ENCODE measurements around the gene UFSP1. TPM values are rescaled to one million over a fixed set of nuclear protein-coding genes. Genes with fewer than 3 reads are reported as not detected.

UFSP1 gene
- total RNA-seq, 1 experiment from 2014 or later = 5.6 TPM

DNA sequence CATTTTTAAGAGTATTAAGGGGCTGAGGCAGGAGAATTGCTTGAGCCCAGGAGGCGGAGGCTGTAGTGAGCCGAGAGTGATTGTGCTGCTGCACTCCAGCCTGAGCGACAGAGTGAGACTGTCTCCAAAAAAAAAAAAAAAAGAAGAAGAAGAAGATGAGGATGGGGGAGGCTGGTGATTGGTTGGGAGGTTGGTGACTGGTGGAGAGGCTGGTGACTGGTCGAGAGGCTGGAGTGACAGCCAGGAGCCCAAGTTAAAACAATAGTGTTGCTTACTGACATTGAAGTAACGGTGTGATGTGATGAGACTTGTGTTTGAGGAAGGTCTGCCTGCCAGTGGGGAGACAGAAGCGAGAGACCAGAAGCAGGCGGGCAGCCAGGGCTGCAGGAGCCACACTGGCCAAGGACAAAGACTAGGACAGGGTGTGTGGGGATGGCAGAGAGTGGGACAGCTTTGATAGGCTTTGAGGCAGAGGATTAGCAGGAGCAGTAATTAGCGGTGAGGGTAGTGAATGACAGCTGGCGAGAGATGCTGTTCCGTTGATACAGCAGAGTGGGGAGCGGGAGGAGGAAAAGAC, 9.7 kb downstream of the UFSP1 start:
- no peak overlapping the region for H3K9ac ChIP-seq (ENCODE audit: low read length)
- H4K20me1 ChIP-seq (ENCODE audit: insufficient read depth) = peaks cover 15% of the 10 kb centered on the region; the same call in 1 of the 2 replicates
- DNase-seq (ENCODE audit: low read depth, low spot score) = no peak
- H3K27ac ChIP-seq (ENCODE audit: low read depth, low read length) = no peak overlapping the region
- H3K9me2 ChIP-seq (ENCODE audit: insufficient read depth) = no peaks in the 10 kb centered on the region
- H3K4me2 ChIP-seq (ENCODE audit: low read length) = no peak overlapping the region
- CTCF ChIA-PET = no interaction called here
- H3K27me3 ChIP-seq (ENCODE audit: insufficient read depth, low read length) = no peaks in the 10 kb centered on the region
- POLR2A ChIA-PET = no interaction called here
- no peak for ATAC-seq
- H3K4me3 ChIP-seq (replicated peaks in 1 of 2; ENCODE audit: low read depth in 1 of 2, low read length in 2 of 2) = no peak overlapping the region
- H3K9me3 ChIP-seq (ENCODE audit: control insufficient read depth in 1 of 2, insufficient read depth in 1 of 2, low read depth in 1 of 2, low read length in 2 of 2) = no peaks in the 10 kb centered on the region
- RAD21 ChIA-PET (ENCODE audit: low non-redundant PET in 1 of 2, low total read pairs in 2 of 2, uncharacterized antibody in 2 of 2, unreplicated experiment in 2 of 2) = no interaction called here
- H2AFZ ChIP-seq (ENCODE audit: low read depth, low read length, poor library complexity, severe bottlenecking) = no peak overlapping the region
- peaks cover 41 to 79% of the 10 kb centered on the region in 2 experiments for H3K36me3 ChIP-seq (ENCODE audit: control insufficient read depth in 1 of 2, insufficient read depth in 2 of 2, low read length in 2 of 2)
- TF ChIP-seq, protein P1, sequence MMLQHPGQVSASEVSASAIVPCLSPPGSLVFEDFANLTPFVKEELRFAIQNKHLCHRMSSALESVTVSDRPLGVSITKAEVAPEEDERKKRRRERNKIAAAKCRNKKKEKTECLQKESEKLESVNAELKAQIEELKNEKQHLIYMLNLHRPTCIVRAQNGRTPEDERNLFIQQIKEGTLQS (IDR thresholded peaks at IDR 0.05) = no peak
- no peak for TF ChIP-seq POLR2A (IDR thresholded peaks at IDR 0.05; ENCODE audit: borderline replicate concordance, extremely low read depth, insufficient read depth, insufficient read length)
- TF ChIP-seq, protein P2, sequence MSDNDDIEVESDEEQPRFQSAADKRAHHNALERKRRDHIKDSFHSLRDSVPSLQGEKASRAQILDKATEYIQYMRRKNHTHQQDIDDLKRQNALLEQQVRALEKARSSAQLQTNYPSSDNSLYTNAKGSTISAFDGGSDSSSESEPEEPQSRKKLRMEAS (IDR thresholded peaks at IDR 0.05) = no peak
- no peak for TF ChIP-seq CBX3 (IDR thresholded peaks at IDR 0.05; ENCODE audit: low read depth)
- TF ChIP-seq POLR2AphosphoS5 (IDR thresholded peaks at IDR 0.05; ENCODE audit: low read depth, low read length) = no peak
- TF ChIP-seq, protein P3, sequence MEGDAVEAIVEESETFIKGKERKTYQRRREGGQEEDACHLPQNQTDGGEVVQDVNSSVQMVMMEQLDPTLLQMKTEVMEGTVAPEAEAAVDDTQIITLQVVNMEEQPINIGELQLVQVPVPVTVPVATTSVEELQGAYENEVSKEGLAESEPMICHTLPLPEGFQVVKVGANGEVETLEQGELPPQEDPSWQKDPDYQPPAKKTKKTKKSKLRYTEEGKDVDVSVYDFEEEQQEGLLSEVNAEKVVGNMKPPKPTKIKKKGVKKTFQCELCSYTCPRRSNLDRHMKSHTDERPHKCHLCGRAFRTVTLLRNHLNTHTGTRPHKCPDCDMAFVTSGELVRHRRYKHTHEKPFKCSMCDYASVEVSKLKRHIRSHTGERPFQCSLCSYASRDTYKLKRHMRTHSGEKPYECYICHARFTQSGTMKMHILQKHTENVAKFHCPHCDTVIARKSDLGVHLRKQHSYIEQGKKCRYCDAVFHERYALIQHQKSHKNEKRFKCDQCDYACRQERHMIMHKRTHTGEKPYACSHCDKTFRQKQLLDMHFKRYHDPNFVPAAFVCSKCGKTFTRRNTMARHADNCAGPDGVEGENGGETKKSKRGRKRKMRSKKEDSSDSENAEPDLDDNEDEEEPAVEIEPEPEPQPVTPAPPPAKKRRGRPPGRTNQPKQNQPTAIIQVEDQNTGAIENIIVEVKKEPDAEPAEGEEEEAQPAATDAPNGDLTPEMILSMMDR (IDR thresholded peaks at IDR 0.05 in 2 of 3, conservative IDR thresholded peaks at IDR 0.05 in 1 of 3; ENCODE audit: borderline replicate concordance in 1 of 3, insufficient read depth in 1 of 3, low read depth in 2 of 3, low read length in 2 of 3) = no peak
- TF ChIP-seq ZFX (IDR thresholded peaks at IDR 0.05) = no peak
- no peak for TF ChIP-seq EGR1 (IDR thresholded peaks at IDR 0.05; ENCODE audit: low read depth)
- no peak for TF ChIP-seq SIN3A (IDR thresholded peaks at IDR 0.05; ENCODE audit: low read depth)
- intact Hi-C loops (cut with micrococcal nuclease) = no loop called here
- H3K4me1 ChIP-seq (ENCODE audit: control insufficient read depth in 1 of 2, insufficient read depth in 2 of 2, low read length in 2 of 2) = peaks cover 9 to 12% of the 10 kb centered on the region in 2 experiments
- H3K79me2 ChIP-seq (ENCODE audit: insufficient read depth, low read length) = peaks cover 97% of the 10 kb centered on the region
- no TSS peak for BruUV-seq (replicated peaks)
